ENCODE results near the gene ANKLE1.

Gene ANKLE1

GRCh38 chr19:17262557-17262956 is 19.1 kb upstream of the ANKLE1 start:
- TF ChIP-seq EZH2 (IDR thresholded peaks at IDR 0.05; ENCODE audit: borderline replicate concordance, low read length) (no peak), CTCF (IDR thresholded peaks at IDR 0.05; ENCODE audit: low read length) (no peak)

DNA sequence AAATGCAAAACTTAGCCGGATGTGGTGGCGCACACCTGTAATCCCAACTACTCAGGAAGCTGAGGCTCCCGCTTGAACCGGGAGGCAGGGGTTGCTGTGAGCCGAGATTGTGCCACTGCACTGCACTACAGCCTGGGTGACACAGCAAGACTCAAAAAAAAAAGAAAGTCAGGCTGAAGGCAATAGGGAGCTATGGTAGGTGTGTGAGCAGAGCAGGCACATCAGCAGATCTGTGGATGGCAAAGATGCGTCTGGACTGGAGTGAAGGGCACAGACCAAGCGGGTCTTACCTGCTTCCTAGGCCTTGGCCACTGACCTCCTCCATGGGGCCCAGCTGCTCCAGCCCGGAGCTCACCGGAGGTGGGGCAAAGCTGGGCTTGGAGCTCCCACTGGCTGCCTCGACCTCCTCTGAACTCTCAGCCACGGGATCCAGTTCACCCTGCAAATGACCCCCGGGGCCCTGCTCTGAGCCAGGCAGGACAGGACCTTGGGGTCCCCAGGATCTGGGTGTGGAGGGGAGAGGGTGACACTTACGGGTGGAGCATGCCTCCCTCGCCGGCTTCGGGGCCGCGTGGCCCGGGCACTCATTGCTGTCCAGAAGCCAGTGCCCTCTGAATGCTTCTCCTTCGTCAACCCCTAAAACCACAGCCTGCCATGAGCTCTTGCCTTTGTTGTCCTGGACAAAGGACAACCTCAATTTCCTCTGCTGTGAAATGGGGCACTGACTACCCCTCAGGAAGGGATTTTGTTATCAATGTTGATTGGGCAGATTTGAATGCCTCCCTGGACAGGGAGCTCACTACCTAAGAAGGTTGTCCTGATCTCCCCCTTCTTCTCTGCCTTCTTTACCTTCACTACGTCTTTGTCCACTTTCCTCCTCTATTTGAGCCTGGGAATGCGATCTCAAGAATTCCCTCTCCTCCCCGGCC is 17.7 kb upstream of the ANKLE1 start:
- Histone ChIP-seq H3K27me3 (ENCODE audit: insufficient read depth, low read length) (no peaks in the 10 kb centered on the region), H3K4me1 (ENCODE audit: insufficient read depth, low read length, severe bottlenecking) (peaks cover 52% of the 10 kb centered on the region), H3K4me3 (ENCODE audit: low read depth, low read length, poor library complexity, severe bottlenecking) (no peak overlapping the region), H3K79me2 (ENCODE audit: insufficient read depth, low read length) (peaks cover 5% of the 10 kb centered on the region; the same call in 1 of the 2 replicates), H3K4me2 (ENCODE audit: low read length) (peak overlapping the region; percentile 17; the same call in 1 of the 2 replicates), H3F3A (ENCODE audit: insufficient read depth, low read length) (no peaks in the 10 kb centered on the region), H3K9me3 (ENCODE audit: low read length) (no peaks in the 10 kb centered on the region), H2AFZ (ENCODE audit: low read length) (no peak overlapping the region), H3K9me2 (ENCODE audit: low read depth, low read length) (no peaks in the 10 kb centered on the region), H3K36me3 (ENCODE audit: insufficient read depth, low read length) (peaks cover 4% of the 10 kb centered on the region), H3K9ac (ENCODE audit: low read length) (peak overlapping the region; percentile 7; the same call in 1 of the 2 replicates), H3K27ac (ENCODE audit: low read depth, low read length, poor library complexity, severe bottlenecking) (peak overlapping the region; percentile 91), H4K20me1 (ENCODE audit: insufficient read depth, low read length) (no peaks in the 10 kb centered on the region)
- TF ChIP-seq CTCF (IDR thresholded peaks at IDR 0.05; ENCODE audit: low read length): no peak
- no peak for TF ChIP-seq EZH2 (IDR thresholded peaks at IDR 0.05; ENCODE audit: borderline replicate concordance, low read length)

More at GRCh38 chr19:17262557-17262956, 19.1 kb upstream of the ANKLE1 start:
- H3K9me2 ChIP-seq (ENCODE audit: low read depth, low read length): no peaks in the 10 kb centered on the region
- H3K79me2 ChIP-seq (ENCODE audit: insufficient read depth, low read length): 0 out of 2 replicates have a peak, but pooled peaks cover under 1% of the 10 kb centered on the region
- no peaks in the 10 kb centered on the region for H3K9me3 ChIP-seq (ENCODE audit: low read length)
- peaks cover 40% of the 10 kb centered on the region for H3K4me1 ChIP-seq (ENCODE audit: insufficient read depth, low read length, severe bottlenecking)
- H3K27ac ChIP-seq (ENCODE audit: low read depth, low read length, poor library complexity, severe bottlenecking): no peak overlapping the region
- no peaks in the 10 kb centered on the region for H3K27me3 ChIP-seq (ENCODE audit: insufficient read depth, low read length)
- no peaks in the 10 kb centered on the region for H4K20me1 ChIP-seq (ENCODE audit: insufficient read depth, low read length)
- H3K9ac ChIP-seq (ENCODE audit: low read length): no peak overlapping the region
- no peaks in the 10 kb centered on the region for H3K36me3 ChIP-seq (ENCODE audit: insufficient read depth, low read length)
- no peak overlapping the region for H2AFZ ChIP-seq (ENCODE audit: low read length)
- H3F3A ChIP-seq (ENCODE audit: insufficient read depth, low read length): no peaks in the 10 kb centered on the region
- H3K4me2 ChIP-seq (ENCODE audit: low read length): no peak overlapping the region
- H3K4me3 ChIP-seq (ENCODE audit: low read depth, low read length, poor library complexity, severe bottlenecking): no peak overlapping the region

DNA sequence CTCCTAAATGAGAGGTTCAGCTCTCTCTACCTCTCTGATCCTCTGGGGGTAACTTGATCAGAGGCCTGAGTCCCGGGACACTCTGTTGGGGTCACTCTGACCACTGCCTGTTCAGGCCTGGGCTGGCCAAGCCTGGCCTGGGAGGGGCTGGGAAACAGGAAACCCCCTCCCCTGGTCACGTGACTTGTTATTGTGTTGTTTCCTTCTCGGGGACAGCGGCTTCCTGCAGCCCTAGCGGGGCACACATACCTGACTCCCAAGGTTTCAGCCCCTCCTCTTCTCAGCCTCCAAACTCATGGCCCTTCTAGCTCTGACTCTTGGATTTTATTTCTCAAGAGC is 17.1 kb upstream of the ANKLE1 start, which contains the start of gene USHBP1:
USHBP1 (minus strand) TSS at position 105 of the 339 bp plus-strand sequence. CDS start 446 bp downstream, outside the sequence.
- Histone ChIP-seq H3F3A (ENCODE audit: insufficient read depth, low read length) (no peaks in the 10 kb centered on the region), H3K27ac (ENCODE audit: low read depth, low read length, poor library complexity, severe bottlenecking) (peak within 1 kb of the TSS; percentile 91), H3K9me2 (ENCODE audit: low read depth, low read length) (no peaks in the 10 kb centered on the region), H3K79me2 (ENCODE audit: insufficient read depth, low read length) (peaks cover 5% of the 10 kb centered on the region; the same call in 1 of the 2 replicates), H3K9me3 (ENCODE audit: low read length) (no peaks in the 10 kb centered on the region), H3K4me3 (ENCODE audit: low read depth, low read length, poor library complexity, severe bottlenecking) (no peak within 1 kb of the TSS), H3K4me2 (ENCODE audit: low read length) (peak within 1 kb of the TSS; percentile 17; the same call in 1 of the 2 replicates), H4K20me1 (ENCODE audit: insufficient read depth, low read length) (no peaks in the 10 kb centered on the region), H3K9ac (ENCODE audit: low read length) (peak within 1 kb of the TSS; percentile 7; the same call in 1 of the 2 replicates), H3K27me3 (ENCODE audit: insufficient read depth, low read length) (no peaks in the 10 kb centered on the region), H2AFZ (ENCODE audit: low read length) (no peak within 1 kb of the TSS), H3K4me1 (ENCODE audit: insufficient read depth, low read length, severe bottlenecking) (peaks cover 52% of the 10 kb centered on the region), H3K36me3 (ENCODE audit: insufficient read depth, low read length) (peaks cover 9% of the 10 kb centered on the region)
- TF ChIP-seq CTCF (IDR thresholded peaks at IDR 0.05; ENCODE audit: low read length): no peak
- no peak for TF ChIP-seq EZH2 (IDR thresholded peaks at IDR 0.05; ENCODE audit: borderline replicate concordance, low read length)

All from OCI-LY1 (cell line).